Amniotic stem cell (primary cell): ENCODE data around the gene CHRND.
"Not testable (repeated sequence)": the region's sequence is repeated elsewhere in the genome, so short reads cannot be mapped to it uniquely, and the experiment has no call there.

Experiments used
- DNase-seq: peaks from one replicate; lab custom pipeline; 2025; lab: John Stamatoyannopoulos, UW

CHRND gene

DNA sequence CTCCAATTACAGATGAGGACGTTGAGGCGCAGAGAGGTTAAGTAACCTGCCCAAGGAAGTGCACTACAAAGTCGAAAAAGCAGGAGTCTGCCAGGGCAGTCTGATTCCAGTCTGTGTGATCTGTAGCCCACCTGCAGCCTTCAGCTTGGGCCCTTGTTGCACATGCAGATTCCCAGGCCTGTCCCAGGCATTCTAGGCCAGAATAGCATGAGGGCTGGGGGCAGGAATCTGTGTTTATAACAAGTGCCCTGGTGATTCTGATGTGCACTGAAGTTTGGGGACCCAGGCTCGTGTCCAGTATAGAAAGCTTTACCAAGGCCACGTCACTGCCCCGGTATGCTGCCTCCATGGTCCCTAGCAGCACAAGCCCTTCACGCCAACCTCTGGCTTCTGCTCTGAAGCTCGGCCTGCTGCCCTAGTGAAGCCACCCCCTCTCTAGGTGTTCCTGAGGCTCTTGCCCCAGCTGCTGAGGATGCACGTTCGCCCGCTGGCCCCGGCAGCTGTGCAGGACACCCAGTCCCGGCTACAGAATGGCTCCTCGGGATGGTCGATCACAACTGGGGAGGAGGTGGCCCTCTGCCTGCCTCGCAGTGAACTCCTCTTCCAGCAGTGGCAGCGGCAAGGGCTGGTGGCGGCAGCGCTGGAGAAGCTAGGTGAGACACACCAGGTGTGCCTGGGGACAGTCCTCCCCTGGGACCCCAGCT is 18.1 kb downstream of the CHRND start:
- no peak for DNase-seq

DNA sequence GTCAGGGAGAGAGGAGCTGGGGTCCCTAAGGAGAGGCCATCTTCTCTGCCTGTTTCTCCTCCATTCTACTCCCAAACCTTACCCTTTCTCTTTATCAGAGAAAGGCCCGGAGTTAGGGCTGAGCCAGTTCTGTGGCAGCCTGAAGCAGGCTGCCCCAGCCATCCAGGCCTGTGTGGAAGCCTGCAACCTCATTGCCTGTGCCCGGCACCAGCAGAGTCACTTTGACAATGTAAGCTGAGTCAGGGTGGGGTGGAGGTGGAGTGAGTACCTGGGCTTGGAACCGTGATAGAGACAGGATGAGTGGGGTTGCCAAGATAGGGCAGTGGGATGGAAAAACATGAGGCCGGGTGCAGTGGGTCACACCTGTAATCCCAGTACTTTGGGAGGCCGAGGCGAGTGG is 18.7 kb downstream of the CHRND start:
- DNase-seq, result no peak

DNA sequence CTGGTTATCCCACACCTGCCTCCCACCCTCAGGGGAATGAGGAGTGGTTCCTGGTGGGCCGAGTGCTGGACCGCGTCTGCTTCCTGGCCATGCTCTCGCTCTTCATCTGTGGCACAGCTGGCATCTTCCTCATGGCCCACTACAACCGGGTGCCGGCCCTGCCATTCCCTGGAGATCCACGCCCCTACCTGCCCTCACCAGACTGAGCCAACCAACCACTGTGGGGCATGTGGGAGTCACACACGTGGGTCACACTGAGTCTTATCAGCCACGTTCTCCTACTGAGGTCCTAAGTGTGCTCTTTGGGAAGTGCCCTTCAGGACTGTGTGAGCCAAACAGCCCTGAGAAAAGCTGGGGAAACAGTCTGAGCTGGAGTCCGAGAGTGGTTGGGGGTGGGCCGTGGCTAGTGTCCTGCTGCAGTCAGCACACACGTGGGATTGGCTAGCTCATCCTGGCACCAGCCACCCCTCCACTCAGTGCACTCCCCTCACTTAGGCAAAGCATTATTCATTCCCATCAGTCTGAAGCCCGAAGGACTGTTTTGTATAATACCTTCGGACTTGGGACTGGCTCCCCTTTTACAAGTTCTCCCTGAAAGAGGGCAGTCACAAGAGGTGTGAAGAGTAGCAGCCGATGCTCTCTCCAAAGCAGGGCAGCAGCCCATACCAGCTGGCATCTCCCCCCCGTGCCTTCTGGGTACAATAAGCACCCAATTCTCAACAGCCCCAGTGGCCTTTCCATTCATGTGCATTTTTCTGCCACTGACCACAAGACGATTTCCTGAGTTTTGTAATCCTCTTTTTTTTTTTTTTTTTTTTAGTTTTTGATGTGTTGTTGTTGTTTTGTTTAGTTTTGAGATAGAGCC is 19.8 kb downstream of the CHRND start:
- DNase-seq, result no peak

DNA sequence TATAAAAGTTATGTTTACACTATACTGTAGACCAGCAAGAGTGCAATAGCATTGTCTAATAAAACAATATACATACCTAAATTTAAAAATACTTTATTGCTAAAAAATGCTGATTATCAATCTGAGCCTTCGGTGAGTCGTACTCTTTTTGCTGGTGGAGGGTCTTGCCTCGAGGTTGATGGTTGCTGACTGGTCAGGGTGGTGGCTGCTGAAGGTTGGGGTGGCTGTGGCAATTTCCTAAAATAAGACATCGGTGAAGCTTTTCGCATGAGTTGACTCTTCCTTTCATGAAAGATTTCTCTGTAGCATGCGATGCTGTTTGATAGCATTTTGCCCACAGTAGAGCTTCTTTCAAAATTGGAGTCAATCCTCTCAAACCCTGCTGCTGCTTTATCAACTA is 22.0 kb downstream of the CHRND start:
- no peak for DNase-seq

DNA sequence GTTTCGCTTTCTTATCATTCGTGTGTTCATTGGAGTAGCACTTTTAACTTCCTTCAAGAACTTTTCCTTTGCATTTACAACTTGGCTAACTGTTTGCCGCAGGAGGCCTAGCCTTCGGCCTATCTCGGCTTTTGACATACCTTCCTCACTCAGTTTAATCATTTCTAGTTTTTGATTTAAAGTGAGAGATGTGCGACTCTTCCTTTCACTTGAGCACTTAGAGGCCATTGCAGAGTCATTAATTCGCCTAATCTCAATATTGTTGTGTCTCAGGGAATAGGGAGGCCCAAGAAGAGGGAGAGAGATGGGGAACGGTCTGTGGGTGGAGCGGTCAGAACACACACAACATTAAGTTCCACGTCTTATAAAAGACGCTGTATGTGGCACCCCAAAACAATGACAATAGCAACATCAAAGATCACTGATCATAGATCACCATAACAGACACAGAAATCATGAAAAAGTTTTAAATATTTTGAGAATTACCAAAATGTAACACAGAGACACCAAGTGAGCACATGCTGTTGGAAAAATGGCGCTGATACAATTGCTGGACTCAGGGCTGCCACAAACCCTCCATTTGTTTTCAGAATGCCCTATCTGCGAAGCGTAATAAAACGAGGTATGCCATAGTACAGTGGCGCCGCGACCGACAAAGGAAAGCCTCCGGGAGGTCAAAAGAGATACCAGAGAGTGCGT is 23.8 kb downstream of the CHRND start:
- DNase-seq, result no peak

DNA sequence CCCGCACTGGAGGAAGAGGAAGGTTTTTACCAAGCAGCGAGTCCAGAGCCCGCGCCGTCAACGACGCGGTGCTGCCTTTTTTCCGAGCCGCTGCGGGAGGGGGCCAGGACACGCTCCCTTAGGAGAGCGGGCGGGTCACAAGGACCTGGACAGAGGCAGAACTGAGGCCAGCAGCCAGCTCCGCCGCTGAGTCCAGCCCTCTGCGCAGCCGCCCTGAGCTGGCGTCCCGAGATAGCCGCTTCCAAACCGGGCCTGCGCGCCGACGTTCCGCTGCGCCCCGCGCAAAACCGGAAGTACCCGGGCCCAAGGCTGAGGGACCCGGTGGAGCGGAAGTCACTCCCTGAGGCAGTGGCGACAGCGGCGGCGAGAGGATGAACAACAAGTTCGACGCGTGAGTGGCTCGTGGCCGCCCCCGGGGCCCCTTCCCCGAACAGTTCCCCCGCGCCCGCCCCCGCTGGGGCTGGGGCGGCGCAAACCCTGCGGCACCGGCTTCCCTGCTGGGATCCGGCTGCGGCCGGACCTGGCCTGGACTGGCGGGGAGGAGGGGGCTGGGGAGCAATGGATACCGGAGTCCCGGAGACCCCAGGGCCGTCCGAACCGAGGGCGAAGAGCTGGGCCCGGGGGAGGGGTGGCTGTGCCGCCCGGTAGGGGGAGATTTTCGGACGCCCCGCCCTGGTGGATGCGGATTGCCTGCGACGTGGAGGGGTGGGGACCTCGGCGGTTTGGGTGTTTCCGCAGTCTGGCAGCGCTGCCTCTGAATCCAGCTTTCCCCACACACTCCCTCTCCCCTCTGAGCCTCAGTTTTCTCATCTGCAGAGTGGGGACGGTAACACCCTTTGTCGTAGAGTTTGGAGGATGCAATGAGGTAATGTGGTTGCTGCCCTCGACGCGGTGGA is 24.6 kb downstream of the CHRND start, which contains the start of the genes EIF4E2 and TIGD1:
TSS of gene EIF4E2 (plus strand) at position 336 of the 896 bp plus-strand sequence. CDS start at position 372, 36 bp downstream.
TSS of gene TIGD1 (minus strand) at position 204 of the 896 bp plus-strand sequence. CDS start 675 bp downstream, outside the sequence.
- peak; percentile 82 for DNase-seq

DNA sequence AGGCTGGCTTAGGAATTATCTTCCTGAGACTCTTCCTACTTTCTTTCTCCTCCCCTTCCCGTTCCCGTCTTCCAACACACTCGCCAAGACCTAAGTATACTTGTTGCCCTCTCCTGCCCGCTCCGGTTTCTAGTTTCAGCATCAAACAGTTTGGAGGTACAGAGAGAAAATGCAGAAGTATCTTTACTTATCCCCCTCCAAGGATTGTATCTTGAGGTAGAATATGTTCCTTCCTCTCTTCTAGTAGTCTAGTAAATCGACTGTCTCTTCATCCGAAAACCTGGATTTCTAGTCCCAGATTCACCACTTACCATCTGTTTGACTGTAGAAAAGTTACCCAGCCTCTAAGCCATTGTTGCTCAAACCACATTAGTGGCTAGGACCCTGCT is 25.3 kb downstream of the CHRND start:
- DNase-seq, result no peak

DNA sequence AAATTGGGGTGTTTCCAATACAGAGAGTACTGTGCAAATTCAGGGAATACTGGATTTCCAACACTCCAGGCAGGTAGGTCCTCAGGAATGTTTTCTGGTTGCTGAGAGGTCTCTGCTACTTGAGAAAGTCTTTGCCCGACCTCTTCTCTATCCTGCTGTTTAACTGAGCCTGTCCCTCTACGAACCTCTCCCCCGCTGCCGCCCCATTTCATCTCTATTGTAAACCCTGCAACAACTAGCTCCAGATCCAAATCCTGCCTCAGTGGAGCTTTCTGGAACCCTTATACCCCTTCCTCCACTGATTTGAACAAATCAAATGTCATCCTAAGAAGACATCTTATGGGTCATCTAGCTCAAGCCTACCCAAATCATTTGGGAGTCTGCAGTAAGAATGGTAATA is 25.8 kb downstream of the CHRND start:
- DNase-seq, result no peak

DNA sequence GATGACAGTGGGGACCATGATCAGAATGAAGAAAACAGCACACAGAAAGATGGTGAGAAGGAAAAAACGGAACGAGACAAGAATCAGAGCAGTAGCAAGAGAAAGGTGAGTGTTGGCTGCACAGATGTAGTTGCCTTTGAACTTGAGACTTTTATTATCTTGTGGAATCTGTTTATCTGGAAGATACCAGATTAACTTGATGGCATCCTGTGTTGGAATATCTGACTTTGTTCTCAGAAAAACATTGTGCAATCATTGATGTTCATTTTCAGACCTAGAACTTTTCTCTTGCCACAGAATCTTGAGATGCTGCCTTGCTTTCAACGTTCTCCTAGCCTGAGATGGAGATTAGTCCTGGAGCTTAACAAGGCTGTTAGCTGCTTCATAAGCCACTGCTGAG is 30.5 kb downstream of the CHRND start:
- DNase-seq, result no peak

DNA sequence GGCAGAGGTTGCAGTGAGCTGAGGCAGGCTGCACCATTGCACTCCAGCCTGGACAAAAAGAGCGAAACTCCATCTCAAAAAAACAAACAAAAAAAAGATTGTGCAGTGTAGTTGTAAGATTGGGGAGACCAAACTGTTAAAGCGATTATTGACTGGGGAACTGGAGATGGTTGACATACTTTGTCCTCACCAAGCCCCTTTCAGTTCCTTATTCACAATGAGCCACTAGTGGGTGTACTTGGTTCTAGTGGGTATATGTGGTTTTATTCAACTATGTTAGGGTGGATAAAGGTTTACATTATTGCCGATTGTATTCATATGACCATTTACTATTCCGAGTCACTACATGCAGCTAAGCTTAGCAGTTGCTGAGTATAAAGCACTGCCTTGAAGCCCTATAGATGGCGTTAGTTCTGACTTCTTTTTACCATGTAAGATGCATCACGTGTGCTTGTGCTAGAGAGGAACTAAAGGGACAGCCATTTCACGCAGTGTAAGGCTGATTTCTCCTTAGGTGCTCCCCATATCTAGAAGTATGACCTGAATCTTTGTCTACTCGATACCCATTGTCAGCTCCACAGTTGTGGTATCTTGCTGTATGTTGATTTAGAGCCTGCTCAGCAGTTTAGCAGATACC is 36.7 kb downstream of the CHRND start:
- DNase-seq, result no peak

DNA sequence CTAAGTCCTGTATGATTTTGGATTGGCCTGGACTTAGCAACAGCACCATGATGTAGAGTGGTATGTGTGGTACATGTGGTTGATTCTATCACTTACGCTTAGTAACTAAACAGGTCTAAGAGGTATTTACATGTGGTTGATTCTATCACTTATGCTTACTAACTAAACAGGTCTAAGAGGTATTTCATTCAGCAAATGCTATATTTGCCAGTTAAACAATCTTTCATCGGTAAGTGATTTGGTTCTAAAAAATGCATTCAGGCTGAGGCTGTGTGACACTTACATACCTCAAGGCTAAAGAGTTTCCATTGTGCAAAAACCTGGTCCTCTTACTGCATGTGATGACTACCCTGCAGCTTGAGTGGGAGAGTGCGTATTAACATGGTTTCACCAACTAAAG is 37.6 kb downstream of the CHRND start:
- no peak for DNase-seq

DNA sequence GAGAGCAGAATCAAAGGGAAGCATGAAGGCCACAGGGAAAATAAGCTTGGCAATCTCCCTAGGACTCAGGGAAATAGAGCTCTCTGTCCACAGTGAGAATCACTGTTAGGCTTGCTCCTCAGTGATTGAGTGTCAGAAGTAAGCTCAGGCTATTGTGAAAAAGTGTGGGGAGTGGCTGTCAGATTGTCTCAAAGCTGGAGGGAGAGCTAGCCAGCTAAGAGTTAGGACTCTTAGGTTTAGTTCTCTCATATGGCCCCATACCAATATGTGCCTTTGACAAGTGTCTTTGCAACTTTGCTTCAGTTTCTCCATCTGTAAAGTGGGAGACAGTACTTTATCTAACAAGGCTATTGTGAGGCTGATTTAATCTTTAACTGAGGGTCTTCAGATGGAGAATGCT is 41.8 kb downstream of the CHRND start:
- DNase-seq, result no peak

DNA sequence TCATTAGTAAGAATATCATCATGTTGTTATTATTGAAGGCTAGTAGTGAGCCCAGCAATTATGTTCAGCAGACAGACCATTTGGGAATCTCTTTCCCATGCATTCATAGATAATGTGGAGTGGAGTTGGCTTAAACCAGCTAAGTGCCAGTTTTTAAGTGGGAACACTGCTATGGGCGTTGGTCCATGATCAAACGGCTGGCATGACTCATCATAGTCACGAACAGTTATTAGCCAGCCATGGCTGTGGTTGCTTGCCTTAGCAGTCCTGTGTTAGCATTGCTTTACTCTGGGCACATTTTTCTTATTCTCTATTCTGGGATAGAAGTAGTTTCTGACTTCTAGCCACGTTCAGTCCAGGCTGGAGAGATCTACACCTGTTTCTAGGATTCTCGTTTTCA is 42.2 kb downstream of the CHRND start:
- DNase-seq, result peak; percentile 51

DNA sequence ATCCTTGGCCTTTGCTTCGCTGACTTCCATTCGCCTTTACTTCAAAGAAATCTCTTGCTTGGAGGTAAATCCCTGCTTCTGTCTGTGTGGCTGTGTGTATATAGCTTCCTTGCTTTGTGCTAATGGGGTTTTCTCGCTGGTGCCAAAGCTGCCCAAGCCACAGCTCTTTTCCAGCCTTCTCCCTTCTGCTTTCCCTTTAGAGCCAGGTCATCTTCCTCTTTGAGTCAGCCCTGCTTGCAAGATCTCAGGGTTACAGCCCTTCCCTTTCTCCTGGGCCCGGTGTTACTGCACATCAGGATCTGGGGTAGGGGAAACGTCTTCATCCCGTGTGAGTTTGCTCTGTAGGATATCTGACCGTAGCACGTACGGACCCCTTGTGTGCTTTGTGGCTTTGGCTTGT is 43.6 kb downstream of the CHRND start:
- no peak for DNase-seq

DNA sequence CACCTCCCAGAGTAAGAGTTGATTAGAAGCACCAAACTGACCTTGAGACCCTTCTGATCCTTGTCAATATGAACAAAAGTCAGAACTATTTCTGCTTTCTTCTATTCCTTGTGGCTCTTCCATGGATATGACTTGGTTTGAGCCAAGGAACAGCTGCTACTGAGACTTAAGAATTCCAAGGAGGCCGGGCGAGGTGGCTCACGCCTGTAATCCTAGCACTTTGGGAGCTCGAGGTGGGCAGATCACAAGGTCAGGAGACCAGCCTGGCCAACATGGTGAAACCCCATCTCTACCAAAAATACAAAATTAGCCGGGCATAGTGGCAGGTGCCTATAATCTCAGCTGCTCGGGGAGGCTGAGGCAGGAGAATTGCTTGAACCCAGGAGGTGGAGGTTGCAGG is 44.5 kb downstream of the CHRND start:
- not testable (repeated sequence) for DNase-seq

DNA sequence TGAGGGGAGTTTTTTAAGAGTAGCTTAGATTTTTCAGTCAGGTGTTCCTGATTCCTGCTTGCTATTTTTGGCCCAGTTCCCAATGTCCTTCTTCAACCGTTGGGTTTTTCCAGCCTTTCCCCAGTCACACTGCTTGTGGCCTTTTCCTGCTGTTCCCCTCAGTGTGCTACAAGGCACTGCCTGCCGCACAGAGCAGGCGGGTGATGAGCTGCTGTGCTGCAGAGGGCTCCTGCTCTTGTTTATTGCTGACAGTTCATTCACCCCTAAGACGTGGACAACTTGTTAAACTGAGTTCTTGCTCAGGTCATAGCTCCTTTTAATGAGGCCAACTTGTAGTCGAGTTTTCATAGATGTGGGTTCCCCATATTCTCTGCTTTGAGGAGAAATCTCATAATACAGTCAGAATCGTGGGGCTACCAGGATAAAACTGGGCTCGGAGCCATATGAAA is 45.1 kb downstream of the CHRND start:
- no peak for DNase-seq

DNA sequence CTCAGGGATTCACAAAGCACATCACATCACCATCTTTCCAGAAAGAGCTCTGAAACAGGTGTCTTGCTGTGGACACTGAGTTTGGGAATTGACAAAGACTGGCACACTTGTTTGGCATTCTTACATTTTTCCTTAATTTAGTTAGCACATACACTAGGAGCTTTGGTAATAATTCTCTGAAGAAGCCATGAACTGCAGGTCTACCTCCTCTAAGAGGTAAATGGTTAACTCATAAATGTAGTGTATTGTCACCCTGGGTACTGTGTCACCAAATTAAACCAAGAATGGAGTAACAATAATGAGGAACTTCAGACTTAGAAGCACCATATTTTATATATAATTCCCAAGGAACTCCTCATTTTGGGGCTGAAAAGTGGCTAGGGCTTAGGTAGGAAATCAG is 47.1 kb downstream of the CHRND start:
- DNase-seq, result no peak

DNA sequence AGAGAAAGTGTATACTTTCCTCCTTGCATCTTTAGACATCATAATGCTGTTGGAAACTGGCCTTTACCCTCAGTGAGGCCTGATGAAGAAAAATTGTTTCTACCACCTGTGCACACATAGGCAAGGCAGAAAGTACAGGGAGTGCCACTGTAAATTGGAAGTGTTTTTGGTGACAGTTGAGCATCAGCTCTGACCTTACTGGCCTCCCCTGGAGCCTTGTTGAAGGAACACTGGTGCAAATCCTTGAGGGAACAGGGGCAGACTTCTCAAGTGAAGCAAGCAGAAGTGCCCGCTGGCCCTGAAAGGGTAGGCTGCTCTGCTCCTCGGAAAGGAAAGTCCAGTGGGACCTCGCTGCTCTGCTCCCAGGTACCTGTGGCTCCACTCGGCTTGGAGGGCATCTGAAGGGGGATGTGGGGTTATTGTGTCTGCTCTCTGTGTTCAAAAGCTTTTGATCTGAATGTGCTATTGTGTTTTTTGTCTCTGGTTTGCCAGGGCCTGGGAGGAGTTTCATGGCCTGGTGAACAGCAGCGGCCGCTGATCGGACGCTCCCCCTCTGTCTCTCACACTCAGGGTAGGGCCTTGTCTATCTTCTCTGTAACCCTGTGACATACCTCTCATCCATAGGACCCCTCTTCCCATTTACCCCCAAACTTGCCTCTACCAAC is 47.9 kb downstream of the CHRND start:
- DNase-seq, result no peak

DNA sequence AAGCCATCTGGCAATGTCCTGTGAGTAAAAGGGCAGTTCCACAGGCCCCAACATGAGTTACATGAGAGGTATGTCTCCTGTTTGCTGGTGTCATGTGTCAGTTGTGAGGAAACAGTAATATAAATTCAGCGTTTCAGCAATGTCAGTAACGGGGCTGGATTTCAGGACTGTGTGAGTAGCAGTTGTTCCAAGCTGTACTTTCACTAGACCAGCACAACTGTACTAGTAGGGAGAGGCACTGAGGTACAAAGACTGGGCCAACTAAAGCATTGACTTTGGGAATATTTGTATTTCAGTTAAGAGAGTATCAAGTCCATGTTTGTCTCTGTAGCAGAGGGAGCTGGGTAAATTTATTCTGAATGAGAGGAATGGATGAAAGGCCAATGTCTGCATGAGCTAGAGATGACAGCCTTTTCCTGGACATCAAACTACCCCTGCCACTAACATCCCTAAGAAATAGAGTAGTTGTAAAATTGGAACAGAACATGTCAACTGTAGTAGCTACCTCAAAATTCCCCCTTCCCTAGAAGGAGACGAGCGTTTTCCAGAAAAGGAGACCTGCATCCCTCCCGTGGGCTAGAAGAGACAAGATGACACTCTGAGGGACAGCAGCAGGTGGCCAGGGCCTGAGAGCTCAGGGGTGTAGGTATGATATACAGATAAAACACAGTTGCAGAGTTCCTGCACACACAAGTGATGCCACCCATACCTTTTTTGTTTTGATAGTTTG is 48.9 kb downstream of the CHRND start:
- peak; percentile 39 for DNase-seq

DNA sequence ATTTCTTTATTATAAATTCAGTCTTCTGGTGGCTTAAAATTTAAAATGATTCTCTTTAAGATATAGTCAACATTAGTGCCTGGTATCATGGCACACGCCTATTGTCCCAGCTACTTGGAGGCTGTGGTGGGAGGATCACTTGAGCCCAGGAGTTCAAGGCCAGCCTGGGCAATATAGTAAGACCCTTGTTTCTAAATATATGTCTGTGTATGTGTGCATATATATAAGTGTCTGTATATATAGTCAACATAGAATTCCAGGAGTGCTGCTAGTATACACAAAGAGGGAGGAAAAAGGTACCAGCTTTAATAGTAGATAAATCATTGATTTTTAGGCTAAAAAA is 49.4 kb downstream of the CHRND start:
- DNase-seq, result no peak
